Motor neuron (in vitro differentiated cells): Measurements from ENCODE around the gene DEFB128. TPM values are rescaled to one million over a fixed set of nuclear protein-coding genes. Genes with fewer than 3 reads are reported as not detected.
"Not testable (repeated sequence)": the region's sequence is repeated elsewhere in the genome, so short reads cannot be mapped to it uniquely, and the experiment has no call there.

Source experiments
- ATAC-seq, 8 experiments: fragments of 200-7000 bp; cut with Tn5 transposase; replicated peaks in 6 of 8; 2 replicates each; pipeline ENCODE4 v1.8.0; 2021; ENCODE audit warnings: mild to moderate bottlenecking in 8 of 8, moderate library complexity in 8 of 8
- H3K27ac ChIP-seq, 2 donors: fragments of 250-450 bp; sonication (Bioruptor Pico); 2 replicates each; pipeline ENCODE4 v1.9.0; 2021; ENCODE audit warnings: antibody characterized with exemption in 2 of 2, mild to moderate bottlenecking in 2 of 2, moderate library complexity in 1 of 2
- H3K4me1 ChIP-seq, 2 donors: fragments of 250-450 bp; sonication (Bioruptor Pico); replicated peaks in 1 of 2; 2 replicates each; pipeline ENCODE4 v1.6.1; 2021; ENCODE audit warnings: antibody characterized with exemption in 2 of 2, mild to moderate bottlenecking in 2 of 2, moderate library complexity in 1 of 2
- H3K4me3 ChIP-seq, 5 donors: fragments of 250-450 bp; sonication (Bioruptor Pico); 2 replicates each; pipeline ENCODE4 v1.9.0; 2021; ENCODE audit warnings: antibody characterized with exemption in 5 of 5, mild to moderate bottlenecking in 5 of 5, moderate library complexity in 4 of 5
- WGBS, 10 experiments: fragments of 450-650 bp; shearing (Covaris generic); methylation state at CpG; one replicate each; pipeline ENCODE4 v1.0.0; 2022; 5-methylcytosine and 5-hydroxymethylcytosine counted together
- in situ Hi-C, 9 experiments: fragments of 400-800 bp; cut with MboI; loops; one replicate each; pipeline ENCODE4 v1.15.0; 2021; ENCODE audit warnings: low sequenced_read_pairs in 9 of 9, low pct_unique_long_range_greater_than_20kb in 2 of 9; ENCODE audit not compliant: unreplicated experiment in 9 of 9
- total RNA-seq, 8 experiments: library from RNA; unstranded; fragments of 300-600 nt; gene quantifications; 2 replicates each; pipeline versions ENCODE4 v1.2.3 to v1.2.4, GENCODE V29; 2022

DEFB128 gene
- total RNA-seq, 8 experiments from 2014 or later = not detected

DNA sequence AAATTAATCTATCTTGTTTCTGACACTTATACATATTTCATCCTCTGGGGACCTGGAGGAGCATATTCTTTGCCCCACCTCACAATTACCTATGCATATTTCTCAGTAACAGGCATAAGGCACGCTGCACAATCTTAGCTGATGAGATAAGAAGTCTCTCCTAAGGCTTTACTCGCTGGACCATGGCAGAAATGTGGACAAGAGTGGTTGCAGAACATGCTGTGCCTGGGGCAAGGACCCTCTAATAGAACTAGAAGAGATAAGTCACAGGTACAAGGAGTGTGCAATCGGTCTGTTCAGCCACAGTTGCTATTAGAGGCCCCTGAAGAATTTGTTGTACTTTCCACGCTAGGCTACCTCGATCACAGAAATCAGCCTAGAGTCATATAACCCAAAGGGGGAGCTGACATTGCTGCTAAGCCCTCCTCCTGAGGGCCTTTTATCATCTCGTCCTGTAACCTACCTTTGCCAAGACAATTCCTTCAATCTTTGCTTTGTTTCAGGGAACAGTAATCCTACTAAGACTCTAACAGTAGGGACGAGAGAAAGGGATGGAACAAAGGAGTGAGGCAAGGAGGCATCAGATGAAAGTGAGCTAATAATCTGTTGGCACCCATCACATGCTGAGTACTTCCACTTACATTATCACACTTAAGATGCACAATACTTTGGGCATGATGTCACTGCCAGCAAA lies 21.4 kb upstream of the DEFB128 start:
- no peak overlapping the region for H3K4me3 ChIP-seq
- ATAC-seq = no peak
- H3K27ac ChIP-seq = no peak overlapping the region
- in situ Hi-C loops = no loop called here
- H3K4me1 ChIP-seq = peaks cover 0 to 5% of the 10 kb centered on the region in 2 donors
- WGBS, 10 experiments = 0 to 60% (median 24%) methylated on average over 1 to 7 of the region's 7 CpGs; no CpG with 5 or more reads in 1 of the 10 experiments

DNA sequence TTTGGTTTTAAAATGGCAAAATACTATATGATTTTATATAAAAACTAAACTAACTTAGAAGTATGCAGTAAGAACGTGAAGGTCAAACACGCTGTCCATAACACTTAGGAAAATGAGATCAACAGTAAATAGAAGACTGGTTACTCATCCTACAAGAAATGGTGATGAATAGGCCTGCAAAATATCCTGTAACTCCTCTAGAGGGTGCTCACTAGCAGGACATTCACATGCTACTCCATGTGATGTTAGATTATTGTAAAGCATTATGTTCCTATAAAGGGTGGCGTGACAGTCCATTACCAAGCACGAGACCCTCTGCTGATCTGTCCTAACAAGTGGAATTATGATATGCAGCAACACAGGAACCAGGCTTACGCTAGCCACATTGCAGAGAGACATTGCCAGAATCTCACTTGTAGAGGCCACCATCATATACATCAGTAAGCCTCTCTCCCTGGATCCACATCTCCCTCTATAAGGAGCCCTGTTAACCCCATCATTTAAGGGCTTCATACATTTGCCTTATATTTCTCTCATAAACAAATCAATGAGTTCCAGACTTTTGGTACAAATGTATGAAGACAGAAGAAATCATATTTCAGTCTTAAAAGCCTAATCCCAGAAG lies 19.5 kb upstream of the DEFB128 start:
- Histone ChIP-seq H3K27ac (no peak overlapping the region), H3K4me1 (peaks cover 0 to 5% of the 10 kb centered on the region in 2 donors), H3K4me3 (no peak overlapping the region)
- 5 to 29% (median 13%) methylated on average over 1 to 5 of the region's 5 CpGs; no CpG with 5 or more reads in 2 of the 10 experiments for WGBS, 10 experiments
- in situ Hi-C loops = no loop called here
- ATAC-seq = peak; percentile 94 to 99 (median 99)

- H3K4me1 ChIP-seq, in situ Hi-C loops, H3K27ac ChIP-seq, ATAC-seq, H3K4me3 ChIP-seq: not testable (repeated sequence)
- WGBS, 10 experiments = 35 to 86% (median 78%) methylated on average over 1 to 4 of the region's 4 CpGs; no CpG with 5 or more reads in 5 of the 10 experiments
Observed at GRCh38 chr20:203630-204029, 14.1 kb upstream of the DEFB128 start.

DNA sequence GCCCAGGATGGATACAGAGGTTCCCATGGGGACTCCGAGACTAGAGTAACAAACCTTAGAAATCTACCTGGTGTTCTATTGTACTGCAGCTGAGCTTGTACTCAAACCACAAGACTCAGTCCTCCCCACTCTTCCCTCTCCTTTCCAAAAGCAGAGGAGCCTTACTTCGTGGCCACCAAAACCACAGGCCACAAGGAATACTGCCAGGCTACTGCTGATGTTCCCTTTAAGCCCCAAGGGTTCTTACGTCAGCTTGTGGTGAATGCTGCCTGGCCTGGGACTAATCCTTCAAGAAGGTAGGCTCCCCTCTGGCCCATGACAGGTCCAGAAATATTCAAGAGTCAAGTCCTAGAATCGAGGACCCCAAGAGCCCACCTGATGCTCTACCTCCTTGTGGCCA lies 10.5 kb upstream of the DEFB128 start:
- H3K27ac ChIP-seq = no peak overlapping the region
- no peak overlapping the region for H3K4me3 ChIP-seq
- in situ Hi-C loops = no loop called here
- WGBS, 10 experiments = 0 to 37% (median 17%) methylated on average over 1 to 4 of the region's 4 CpGs; no CpG with 5 or more reads in 6 of the 10 experiments
- H3K4me1 ChIP-seq = no peaks in the 10 kb centered on the region
- ATAC-seq = no peak

DNA sequence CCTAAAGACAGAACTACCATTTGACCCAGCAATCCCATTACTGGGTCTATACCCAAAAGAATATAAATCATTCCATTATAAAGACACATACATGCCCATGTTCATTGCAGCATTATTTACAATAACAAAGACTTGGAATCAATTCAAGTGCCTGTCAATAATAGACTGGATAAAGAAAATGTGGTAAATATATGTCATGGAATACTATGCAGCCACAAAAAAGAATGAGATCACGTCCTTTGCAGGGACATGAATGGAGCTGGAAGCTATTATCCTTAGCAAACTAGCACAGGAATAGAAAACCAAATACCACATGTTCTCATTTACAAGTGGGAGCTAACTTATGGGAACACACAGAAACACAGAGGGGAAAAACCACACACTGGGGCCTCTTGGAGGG lies 8.7 kb upstream of the DEFB128 start:
- 20 to 86% (median 43%) methylated on average over 1 of the region's 1 CpG; no CpG with 5 or more reads in 7 of the 10 experiments for WGBS, 10 experiments
- ATAC-seq = no peak
- Histone ChIP-seq H3K4me3 (no peak overlapping the region), H3K27ac (no peak overlapping the region), H3K4me1 (no peaks in the 10 kb centered on the region)
- in situ Hi-C loops = no loop called here

- in situ Hi-C loops = no loop called here
- 0 to 70% (median 20%) methylated on average over 1 to 2 of the region's 2 CpGs; no CpG with 5 or more reads in 1 of the 10 experiments for WGBS, 10 experiments
- Histone ChIP-seq H3K27ac (no peak overlapping the region), H3K4me3 (no peak overlapping the region), H3K4me1 (no peaks in the 10 kb centered on the region)
- ATAC-seq = no peak
Observed at GRCh38 chr20:187733-188132, 1.8 kb downstream of the DEFB128 start.

GRCh38 chr20:184288-184687 lies 5.2 kb downstream of the DEFB128 start:
- no peak overlapping the region for H3K27ac ChIP-seq
- H3K4me1 ChIP-seq = no peaks in the 10 kb centered on the region
- in situ Hi-C loops = no loop called here
- H3K4me3 ChIP-seq = no peak overlapping the region
- WGBS, 10 experiments = 6 to 63% (median 29%) methylated on average over 2 of the region's 2 CpGs
- ATAC-seq = no peak

DNA sequence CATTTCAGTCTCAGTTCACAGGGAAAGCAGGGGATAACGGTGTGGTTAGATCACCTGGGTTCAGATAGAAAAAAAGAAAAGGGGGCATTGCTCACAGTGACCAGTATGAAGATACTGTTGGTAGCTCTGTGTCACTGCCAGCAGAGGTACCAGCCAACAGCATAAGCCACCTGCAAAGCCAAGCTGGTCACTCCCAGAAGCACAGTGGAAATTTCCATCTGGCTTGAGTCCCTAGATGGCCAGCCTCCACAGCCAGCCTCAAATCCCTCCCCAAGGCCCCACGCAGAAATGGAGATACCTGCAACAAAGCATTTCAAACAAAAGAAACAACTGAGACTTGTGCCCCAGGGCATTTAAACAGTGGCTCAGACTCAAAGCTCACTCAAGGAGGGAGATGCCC lies 20.6 kb downstream of the DEFB128 start:
- Histone ChIP-seq H3K4me1 (no peaks in the 10 kb centered on the region), H3K27ac (no peak overlapping the region), H3K4me3 (no peak overlapping the region)
- ATAC-seq = no peak
- 37 to 88% (median 60%) methylated on average over 1 to 2 of the region's 2 CpGs; no CpG with 5 or more reads in 5 of the 10 experiments for WGBS, 10 experiments
- in situ Hi-C loops = no loop called here

DNA sequence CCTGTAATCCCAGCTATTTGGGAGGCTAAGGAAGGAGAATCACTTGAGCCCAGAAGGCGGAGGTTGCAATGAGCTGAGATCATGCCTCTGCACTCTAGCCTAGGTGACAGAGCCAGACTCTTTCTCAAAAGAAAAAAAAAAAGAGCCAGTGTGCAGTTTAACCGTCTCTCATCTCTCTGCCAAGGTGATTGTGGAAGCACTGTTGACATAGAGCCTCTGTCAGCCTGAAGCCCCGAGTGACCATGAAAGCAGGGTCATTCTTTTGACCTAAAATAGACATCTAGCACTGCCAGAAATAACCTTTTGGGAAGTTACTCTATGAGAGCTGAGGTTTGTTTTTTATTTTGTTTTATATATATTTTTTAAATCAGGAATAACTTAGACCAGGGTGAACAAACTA lies 24.9 kb downstream of the DEFB128 start:
- 0 to 100% (median 63%) methylated on average over 1 to 2 of the region's 3 CpGs; no CpG with 5 or more reads in 3 of the 10 experiments for WGBS, 10 experiments
- Histone ChIP-seq H3K27ac (no peak overlapping the region), H3K4me3 (no peak overlapping the region), H3K4me1 (no peaks in the 10 kb centered on the region)
- in situ Hi-C loops = no loop called here
- ATAC-seq = no peak

GRCh38 chr20:157154-157553 lies 32.4 kb downstream of the DEFB128 start, which contains the start of gene DEFB127:
DEFB127 (plus strand) TSS chr20:157454; CDS start chr20:157545, 91 bp downstream.
- in situ Hi-C loops = no loop called here
- Histone ChIP-seq H3K4me1 (no peaks in the 10 kb centered on the region), H3K4me3 (no peak within 1 kb of the TSS), H3K27ac (no peak within 1 kb of the TSS)
- no peak for ATAC-seq
- WGBS, 10 experiments = 40 to 100% (median 67%) methylated on average over 1 to 5 of the region's 5 CpGs; no CpG with 5 or more reads in 1 of the 10 experiments

DNA sequence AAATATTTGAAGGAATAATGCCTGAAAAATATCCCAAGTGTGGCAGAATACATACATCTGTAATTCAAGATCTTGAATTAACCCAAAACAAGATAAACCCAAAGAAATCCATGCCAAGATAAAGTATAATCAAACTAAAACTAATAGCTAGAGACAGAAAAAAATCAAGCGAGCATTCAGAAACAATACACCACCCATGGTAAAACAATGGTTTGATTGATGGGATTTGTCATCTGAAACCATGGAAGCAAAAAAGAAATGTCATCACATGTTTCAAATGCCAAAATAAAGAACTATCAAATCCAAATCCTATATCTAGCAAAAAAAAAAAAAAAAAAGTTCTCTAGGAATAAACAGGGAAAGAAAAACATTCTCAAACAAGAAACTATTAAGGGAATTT lies 37.4 kb downstream of the DEFB128 start:
- H3K4me1 ChIP-seq = no peaks in the 10 kb centered on the region
- no peak overlapping the region for H3K4me3 ChIP-seq
- ATAC-seq = no peak
- H3K27ac ChIP-seq = no peak overlapping the region
- in situ Hi-C loops = no loop called here
- 0 to 100% (median 88%) methylated on average over 1 of the region's 1 CpG for WGBS, 10 experiments

DNA sequence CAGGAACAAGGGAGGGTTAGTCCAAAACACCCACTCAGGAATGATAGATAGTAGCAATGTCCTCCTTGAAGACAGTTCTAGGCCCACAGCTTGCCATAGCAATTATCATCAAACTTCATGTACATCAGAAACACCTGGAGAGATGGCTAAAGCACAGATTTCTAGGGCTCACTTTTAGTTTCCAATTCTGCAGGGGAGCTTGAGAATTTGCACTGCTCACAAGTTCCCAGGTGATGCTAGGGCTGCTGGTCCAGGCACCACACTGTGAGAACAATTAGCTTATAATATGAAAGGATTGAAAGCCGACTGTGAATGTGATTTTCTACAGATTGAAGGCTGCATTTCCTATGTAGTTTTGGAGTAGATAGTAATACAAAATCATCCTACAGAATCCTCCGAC lies 43.6 kb downstream of the DEFB128 start:
- H3K4me3 ChIP-seq = no peak overlapping the region
- no peak for ATAC-seq
- H3K4me1 ChIP-seq = no peaks in the 10 kb centered on the region
- H3K27ac ChIP-seq = no peak overlapping the region
- WGBS, 10 experiments = 14 to 100% (median 47%) methylated on average over 1 to 2 of the region's 2 CpGs
- in situ Hi-C loops = no loop called here

- WGBS, 10 experiments = 0 to 75% (median 33%) methylated on average over 1 of the region's 1 CpG; no CpG with 5 or more reads in 6 of the 10 experiments
- in situ Hi-C loops = no loop called here
- Histone ChIP-seq H3K4me3 (no peak within 1 kb of the TSS), H3K4me1 (no peaks in the 10 kb centered on the region), H3K27ac (no peak within 1 kb of the TSS)
- ATAC-seq = no peak
Observed at GRCh38 chr20:142290-142689, 47.2 kb downstream of the DEFB128 start, which contains the start of gene DEFB126. DEFB126 (plus strand) TSS chr20:142590; CDS start chr20:142629, 39 bp downstream.
